Measurements from ENCODE around the gene GALNT10.

DNA sequence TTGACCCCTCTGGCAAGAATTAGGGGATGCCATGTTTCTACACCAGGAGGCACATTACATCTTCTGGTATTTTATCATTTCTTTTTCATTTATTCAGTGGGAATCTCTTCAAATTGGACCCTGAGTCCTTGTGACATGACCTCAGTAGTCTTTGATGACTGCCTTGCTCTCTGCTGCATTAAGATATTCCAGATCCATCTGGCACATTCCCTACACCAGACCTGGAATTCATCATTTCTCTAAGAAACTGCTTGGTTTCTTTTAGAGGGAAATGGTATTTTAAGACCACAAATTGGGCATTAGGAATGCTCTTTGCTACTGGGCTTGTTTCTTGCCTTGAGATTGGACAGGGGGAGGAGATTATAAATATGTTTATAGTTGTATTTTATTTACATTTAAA lies 61.0 kb downstream of the GALNT10 start:
- TF ChIP-seq, protein P1, sequence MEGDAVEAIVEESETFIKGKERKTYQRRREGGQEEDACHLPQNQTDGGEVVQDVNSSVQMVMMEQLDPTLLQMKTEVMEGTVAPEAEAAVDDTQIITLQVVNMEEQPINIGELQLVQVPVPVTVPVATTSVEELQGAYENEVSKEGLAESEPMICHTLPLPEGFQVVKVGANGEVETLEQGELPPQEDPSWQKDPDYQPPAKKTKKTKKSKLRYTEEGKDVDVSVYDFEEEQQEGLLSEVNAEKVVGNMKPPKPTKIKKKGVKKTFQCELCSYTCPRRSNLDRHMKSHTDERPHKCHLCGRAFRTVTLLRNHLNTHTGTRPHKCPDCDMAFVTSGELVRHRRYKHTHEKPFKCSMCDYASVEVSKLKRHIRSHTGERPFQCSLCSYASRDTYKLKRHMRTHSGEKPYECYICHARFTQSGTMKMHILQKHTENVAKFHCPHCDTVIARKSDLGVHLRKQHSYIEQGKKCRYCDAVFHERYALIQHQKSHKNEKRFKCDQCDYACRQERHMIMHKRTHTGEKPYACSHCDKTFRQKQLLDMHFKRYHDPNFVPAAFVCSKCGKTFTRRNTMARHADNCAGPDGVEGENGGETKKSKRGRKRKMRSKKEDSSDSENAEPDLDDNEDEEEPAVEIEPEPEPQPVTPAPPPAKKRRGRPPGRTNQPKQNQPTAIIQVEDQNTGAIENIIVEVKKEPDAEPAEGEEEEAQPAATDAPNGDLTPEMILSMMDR (conservative IDR thresholded peaks at IDR 0.05; ENCODE audit: low read depth, low read length) = no peak
- TF ChIP-seq MAZ (IDR thresholded peaks at IDR 0.05; ENCODE audit: borderline replicate concordance, low read depth, low read length) = no peak
- TF ChIP-seq MAFK (IDR thresholded peaks at IDR 0.05; ENCODE audit: low read depth, low read length) = no peak
- TF ChIP-seq, protein P2, sequence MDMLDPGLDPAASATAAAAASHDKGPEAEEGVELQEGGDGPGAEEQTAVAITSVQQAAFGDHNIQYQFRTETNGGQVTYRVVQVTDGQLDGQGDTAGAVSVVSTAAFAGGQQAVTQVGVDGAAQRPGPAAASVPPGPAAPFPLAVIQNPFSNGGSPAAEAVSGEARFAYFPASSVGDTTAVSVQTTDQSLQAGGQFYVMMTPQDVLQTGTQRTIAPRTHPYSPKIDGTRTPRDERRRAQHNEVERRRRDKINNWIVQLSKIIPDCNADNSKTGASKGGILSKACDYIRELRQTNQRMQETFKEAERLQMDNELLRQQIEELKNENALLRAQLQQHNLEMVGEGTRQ (IDR thresholded peaks at IDR 0.05; ENCODE audit: low read depth, low read length) = no peak
- TF ChIP-seq POLR2A (IDR thresholded peaks at IDR 0.05; ENCODE audit: low read depth, low read length) = no peak
- TF ChIP-seq, protein P3, sequence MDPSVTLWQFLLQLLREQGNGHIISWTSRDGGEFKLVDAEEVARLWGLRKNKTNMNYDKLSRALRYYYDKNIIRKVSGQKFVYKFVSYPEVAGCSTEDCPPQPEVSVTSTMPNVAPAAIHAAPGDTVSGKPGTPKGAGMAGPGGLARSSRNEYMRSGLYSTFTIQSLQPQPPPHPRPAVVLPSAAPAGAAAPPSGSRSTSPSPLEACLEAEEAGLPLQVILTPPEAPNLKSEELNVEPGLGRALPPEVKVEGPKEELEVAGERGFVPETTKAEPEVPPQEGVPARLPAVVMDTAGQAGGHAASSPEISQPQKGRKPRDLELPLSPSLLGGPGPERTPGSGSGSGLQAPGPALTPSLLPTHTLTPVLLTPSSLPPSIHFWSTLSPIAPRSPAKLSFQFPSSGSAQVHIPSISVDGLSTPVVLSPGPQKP (IDR thresholded peaks at IDR 0.05; ENCODE audit: borderline replicate concordance, low read depth, low read length) = no peak
- no peak for TF ChIP-seq RFX5 (IDR thresholded peaks at IDR 0.05; ENCODE audit: low read depth, low read length)
- no peak for TF ChIP-seq SMC3 (IDR thresholded peaks at IDR 0.05; ENCODE audit: low read depth, low read length)

Data from IMR-90 (cell line).